Stomach smooth muscle (tissue), 2 donors: ENCODE measurements around the gene SPRYD3.

ENCODE experiments used
- H3K27ac ChIP-seq: one replicate; pipeline ENCODE4 v1.7.0; 2013; ENCODE audit warnings: mild to moderate bottlenecking, low read length, inconsistent platforms
- H3K27me3 ChIP-seq, 2 donors: one replicate each; pipeline ENCODE4 v1.7.0; 2013; ENCODE audit warnings: low read length in 2 of 2; ENCODE audit not compliant: insufficient read depth in 2 of 2, control insufficient read depth in 1 of 2
- H3K36me3 ChIP-seq, 2 donors: one replicate each; pipeline ENCODE4 v1.7.0; 2013; ENCODE audit warnings: low read length in 2 of 2; ENCODE audit not compliant: control insufficient read depth in 2 of 2, insufficient read depth in 2 of 2
- H3K4me1 ChIP-seq: one replicate; pipeline ENCODE4 v1.7.0; 2013; ENCODE audit warnings: low read length; ENCODE audit not compliant: control insufficient read depth, insufficient read depth
- H3K4me3 ChIP-seq, 2 donors: one replicate each; pipeline ENCODE4 v1.7.0; 2013; ENCODE audit warnings: low read length in 2 of 2
- H3K9ac ChIP-seq, 2 donors: one replicate each; pipeline ENCODE4 v1.7.0; 2013; ENCODE audit warnings: low read length in 2 of 2, mild to moderate bottlenecking in 1 of 2
- H3K9me3 ChIP-seq, 2 donors: one replicate each; pipeline ENCODE4 v1.7.0; 2013; ENCODE audit warnings: low read length in 2 of 2; ENCODE audit not compliant: control insufficient read depth in 2 of 2
- donor health status: healthy.
- donor health status: Pancreatic carcinoma.

The SPRYD3 gene

DNA sequence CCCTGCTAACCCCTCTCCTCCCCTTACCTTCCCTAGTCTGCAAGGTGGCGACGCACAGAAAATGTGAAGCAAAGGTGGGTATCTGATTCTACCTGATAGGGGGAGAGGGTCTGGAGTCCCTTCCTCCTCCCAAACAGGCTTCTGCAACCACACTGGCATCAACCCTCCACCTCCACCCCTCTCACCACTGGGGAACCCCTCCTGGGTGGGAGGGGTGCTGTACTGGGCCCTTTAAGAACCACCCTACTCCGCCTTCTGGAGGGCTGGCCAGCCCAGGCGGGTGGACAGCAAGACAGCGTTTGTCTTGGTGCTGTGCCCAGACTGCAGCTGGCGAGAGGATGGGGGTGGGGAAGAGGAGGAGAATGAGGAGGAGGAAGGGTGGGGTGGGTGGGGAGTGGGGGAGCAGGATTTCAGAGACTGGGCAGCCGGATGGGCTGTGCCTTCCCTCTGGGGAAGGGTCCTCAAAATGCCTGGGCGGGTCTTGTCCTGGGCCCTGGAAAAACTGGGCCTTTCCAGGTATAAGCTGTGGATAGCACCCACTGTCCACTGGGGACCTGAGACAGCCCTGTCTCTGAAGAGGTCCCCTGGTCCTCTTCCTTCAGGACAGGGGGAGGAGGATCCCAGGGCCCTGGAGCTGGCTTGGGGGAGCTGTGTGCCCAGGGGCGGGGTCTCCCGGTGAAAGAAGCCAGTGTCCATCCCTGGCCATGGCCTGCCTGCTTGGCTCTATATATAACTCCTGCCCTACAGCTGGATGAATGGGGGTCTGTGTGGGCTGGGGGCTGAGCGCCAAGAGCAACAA, 26.6 kb downstream of the SPRYD3 start:
- H3K4me3 ChIP-seq = peak overlapping the region; percentile 50 to 73

DNA sequence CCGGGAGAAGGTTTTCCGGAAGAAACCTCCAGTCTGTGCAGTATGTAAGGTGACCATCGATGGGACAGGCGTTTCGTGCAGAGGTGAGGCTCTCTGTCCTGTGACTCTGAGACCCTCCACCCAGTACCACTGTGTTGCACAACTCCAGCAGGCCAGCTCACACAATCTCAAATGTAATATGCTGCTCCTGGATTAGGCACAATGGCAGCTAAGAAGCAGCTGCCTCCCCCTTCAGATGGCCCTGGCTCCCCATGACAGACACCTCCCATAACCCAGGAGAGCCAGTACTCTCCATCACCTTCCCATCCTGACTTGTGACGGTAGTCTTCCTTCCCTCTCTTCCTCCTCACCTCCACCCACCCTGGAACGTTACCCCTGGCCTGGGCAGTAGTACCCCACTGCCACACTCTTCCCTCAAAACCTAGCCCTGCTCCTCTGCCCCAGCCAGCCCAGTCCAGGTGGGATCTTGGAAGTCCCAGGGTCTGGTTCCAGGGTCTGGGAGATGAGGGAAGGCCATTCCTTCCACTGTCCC, 27.2 kb downstream of the SPRYD3 start:
- H3K27ac ChIP-seq = peak overlapping the region; percentile 98
- H3K27me3 ChIP-seq = no peaks in the 10 kb centered on the region
- peaks cover 6% of the 10 kb centered on the region in 2 donors for H3K36me3 ChIP-seq
- H3K9me3 ChIP-seq = no peaks in the 10 kb centered on the region
- peak overlapping the region; percentile 50 to 73 for H3K4me3 ChIP-seq
- peaks cover 75% of the 10 kb centered on the region for H3K4me1 ChIP-seq
- peak overlapping the region; percentile 26 to 76 for H3K9ac ChIP-seq

More for the DNA sequence above, 26.6 kb downstream of the SPRYD3 start:
- H3K4me1 ChIP-seq = peaks cover 75% of the 10 kb centered on the region
- H3K9me3 ChIP-seq = no peaks in the 10 kb centered on the region
- H3K27ac ChIP-seq = peak overlapping the region; percentile 98
- H3K9ac ChIP-seq = peak overlapping the region; percentile 70 to 76
- H3K27me3 ChIP-seq = no peaks in the 10 kb centered on the region
- H3K36me3 ChIP-seq = peaks cover 6 to 13% of the 10 kb centered on the region in 2 donors

DNA sequence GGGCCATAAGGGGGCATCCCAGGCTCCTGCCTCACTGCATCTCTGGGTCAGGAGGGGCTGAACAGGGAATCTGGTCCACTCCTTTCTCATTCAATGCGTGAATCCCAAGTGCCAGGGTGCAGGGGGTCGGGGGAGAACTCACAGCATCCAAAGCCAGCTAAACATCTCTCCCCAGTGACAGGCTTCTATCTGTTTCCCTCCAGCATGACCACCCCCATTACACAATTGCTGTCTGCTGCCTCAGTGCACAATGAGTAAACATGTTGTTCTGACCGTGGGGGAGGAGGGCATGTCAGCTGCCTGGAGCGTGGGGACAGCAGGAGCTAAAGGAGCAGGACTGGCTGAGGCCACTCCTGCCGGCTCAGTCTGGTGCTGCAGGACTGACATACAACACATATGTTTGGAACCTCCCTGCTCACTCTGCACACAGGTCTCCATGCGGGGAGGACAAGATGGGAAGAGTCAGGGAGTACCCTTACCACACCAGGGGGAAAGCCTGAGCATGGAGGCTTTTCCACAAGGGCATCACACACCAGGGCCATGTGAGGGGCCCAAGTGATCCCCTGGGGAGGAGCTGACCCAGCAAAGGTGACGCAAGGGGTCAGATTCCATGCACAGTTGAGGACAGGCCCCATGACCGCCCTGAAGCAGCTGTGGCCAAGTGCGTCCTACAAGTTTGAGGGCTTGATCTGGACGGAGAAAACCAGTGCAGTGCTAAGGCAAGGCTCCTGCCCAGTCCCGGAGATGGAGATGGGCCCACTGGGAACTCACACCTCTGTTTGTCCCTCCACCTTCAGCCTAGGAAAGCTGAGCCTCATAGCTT, 27.9 kb downstream of the SPRYD3 start:
- Histone ChIP-seq H3K4me3 (peak overlapping the region; percentile 50 to 73), H3K4me1 (peaks cover 78% of the 10 kb centered on the region), H3K9ac (peak overlapping the region; percentile 55 to 76)

DNA sequence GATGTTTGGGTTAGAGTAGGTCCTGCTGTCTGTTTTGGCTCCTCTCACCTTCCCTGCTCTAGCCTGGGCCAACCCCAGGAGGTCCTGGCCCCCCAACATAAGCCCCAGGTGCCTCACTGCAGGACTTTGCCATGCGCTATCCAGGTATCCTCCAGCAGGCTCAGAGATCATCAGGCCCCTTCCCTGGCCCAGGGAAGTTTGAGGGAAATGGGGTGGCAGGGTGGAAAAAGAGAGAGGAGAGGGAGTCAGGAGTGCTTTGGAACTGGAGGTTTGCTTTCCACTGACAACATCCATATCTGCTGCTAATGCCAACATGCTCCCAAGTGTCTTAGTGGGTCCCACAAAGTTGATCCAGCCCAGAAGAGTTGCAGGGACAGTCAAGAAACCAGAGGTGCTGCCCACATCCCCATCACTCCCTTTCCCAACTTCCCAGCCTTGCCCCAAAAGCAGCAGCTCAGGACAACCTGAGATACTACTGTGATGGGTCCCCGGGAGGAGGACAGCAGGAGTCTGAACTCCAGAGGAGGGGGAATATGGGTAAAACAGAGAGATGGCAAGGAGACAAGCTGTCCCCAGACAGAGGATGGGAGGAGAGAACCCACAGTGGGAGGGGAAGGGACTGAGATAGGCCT, 28.6 kb downstream of the SPRYD3 start:
- Histone ChIP-seq H3K9me3 (no peaks in the 10 kb centered on the region), H3K9ac (peak overlapping the region; percentile 55 to 76), H3K27ac (peak overlapping the region; percentile 98), H3K36me3 (peaks cover 0 to 3% of the 10 kb centered on the region in 2 donors), H3K4me3 (peak overlapping the region; percentile 50 to 73), H3K4me1 (peaks cover 85% of the 10 kb centered on the region), H3K27me3 (no peaks in the 10 kb centered on the region)

More for the DNA sequence above, 27.9 kb downstream of the SPRYD3 start:
- Histone ChIP-seq H3K36me3 (peaks cover 0 to 3% of the 10 kb centered on the region in 2 donors), H3K9me3 (no peaks in the 10 kb centered on the region), H3K27ac (peak overlapping the region; percentile 98), H3K27me3 (no peaks in the 10 kb centered on the region)

DNA sequence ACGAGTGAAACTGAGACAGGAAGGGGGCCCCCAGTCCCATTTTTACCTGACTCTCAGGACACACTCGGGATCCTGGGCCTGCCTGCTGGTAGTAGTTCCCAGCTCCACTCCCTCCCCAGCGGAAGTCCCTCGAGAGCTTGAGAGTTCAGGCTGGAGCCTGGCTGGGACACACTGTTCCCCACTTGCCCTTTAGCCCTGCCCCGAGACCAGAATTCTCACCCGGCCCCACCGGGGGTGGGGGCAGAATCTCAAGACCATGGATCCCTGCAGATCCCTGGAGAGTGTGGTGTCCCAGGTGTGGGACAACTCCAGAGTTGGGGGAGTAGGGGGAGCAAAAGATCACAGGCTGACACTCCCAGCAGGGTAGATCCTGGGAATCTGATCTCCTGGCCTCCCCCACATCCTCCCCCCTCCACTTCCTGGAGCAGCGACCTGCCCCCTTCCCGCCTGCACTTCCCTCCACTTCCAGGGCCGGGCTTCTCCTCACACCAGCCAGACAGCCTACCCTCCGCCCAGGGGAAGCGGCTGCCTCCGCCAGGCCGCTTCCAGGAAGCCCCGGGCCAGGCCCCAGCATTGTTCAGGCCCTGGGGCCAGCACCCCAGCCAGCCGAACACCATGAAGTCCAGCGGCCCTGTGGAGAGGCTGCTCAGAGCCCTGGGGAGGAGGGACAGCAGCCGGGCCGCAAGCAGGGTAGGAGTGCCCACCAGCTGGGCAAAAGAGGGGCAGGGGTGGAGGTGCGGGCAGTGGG, 29.4 kb downstream of the SPRYD3 start, which contains the start of gene TNS2:
Gene TNS2 (plus strand): TSS at position 495 of the 748 bp plus-strand sequence. CDS start 121 bp downstream, at position 616.
- Histone ChIP-seq H3K27me3 (no peaks in the 10 kb centered on the region), H3K4me3 (peak within 1 kb of the TSS; percentile 50 to 73), H3K9me3 (no peaks in the 10 kb centered on the region), H3K9ac (peak within 1 kb of the TSS; percentile 55 to 76), H3K36me3 (peaks cover 0 to 2% of the 10 kb centered on the region in 2 donors), H3K4me1 (peaks cover 85% of the 10 kb centered on the region), H3K27ac (peak within 1 kb of the TSS; percentile 98)

DNA sequence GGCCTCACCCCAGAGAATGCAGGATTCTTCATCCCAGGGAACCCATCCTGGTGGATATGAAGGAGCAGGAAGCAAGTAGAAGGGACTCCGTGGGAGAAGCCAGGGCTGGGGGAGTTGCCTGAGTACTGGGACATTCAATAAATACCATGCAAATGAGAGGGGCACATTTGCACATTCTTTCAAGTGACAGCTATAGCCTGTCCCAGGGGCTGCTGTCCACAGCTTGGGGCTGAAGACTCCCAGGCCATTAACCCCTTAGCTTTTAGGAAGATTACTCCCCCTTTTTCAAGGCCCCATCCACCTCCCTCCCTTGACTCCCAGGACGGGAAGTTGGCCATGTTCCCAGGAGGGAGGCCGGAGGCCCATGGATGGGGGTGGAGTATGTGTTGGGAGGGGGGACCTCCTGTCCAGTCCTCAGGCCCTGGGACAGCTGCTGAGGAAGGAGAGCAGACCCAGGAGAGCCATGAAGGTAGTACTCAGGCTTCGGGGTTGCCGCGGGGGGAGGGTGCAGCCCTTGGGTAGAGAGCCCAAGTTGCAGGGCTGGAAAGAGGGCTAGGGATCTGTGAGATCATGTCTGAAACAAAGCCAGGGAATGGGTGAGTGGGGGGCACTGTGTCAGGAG, 30.3 kb downstream of the SPRYD3 start:
- Histone ChIP-seq H3K27me3 (no peaks in the 10 kb centered on the region), H3K4me1 (peaks cover 89% of the 10 kb centered on the region), H3K9me3 (no peaks in the 10 kb centered on the region), H3K9ac (peak overlapping the region; percentile 55 to 76), H3K27ac (peak overlapping the region; percentile 98), H3K36me3 (peaks cover 0 to 2% of the 10 kb centered on the region in 2 donors), H3K4me3 (peak overlapping the region; percentile 50 to 73)

DNA sequence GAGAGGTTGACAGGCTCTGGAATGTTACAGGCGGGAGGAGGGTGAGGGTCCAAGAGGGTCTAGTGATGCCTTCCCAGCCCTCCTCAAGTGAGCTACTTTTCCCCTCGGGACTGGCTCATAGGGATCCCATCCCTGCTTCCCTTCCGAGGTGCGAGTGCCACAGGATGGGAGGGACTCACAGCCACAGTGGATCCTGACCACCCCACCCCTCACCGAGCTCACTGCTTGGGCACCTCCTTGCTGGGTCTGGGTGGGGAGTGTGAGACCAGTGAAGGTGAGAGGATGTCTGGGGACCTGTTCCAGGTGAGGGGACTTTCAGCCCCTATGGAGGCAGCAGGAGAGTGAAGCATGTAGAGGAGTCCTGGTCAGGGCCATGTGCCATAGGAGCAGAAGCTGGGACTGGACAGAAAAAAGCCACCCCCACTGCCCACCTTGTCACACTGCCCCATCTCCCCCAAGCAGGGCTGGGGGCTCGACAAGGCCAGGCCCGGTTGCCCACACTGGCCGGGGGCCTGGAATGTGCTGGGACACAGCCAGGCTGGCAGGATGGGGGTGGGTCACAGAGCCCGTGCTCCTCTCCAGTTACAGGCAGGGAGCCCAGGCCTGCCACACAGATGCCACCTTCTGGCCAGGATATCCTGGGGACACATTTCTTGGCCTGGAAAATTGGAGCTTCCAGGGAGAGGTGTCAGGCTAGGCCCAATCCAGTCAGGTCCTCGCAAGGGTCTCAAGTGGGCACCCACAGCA, 31.0 kb downstream of the SPRYD3 start:
- Histone ChIP-seq H3K36me3 (peaks cover 0 to 2% of the 10 kb centered on the region in 2 donors), H3K27me3 (no peaks in the 10 kb centered on the region), H3K27ac (peak overlapping the region; percentile 98), H3K4me1 (peaks cover 86% of the 10 kb centered on the region), H3K9ac (peak overlapping the region; percentile 55 to 84), H3K9me3 (no peaks in the 10 kb centered on the region), H3K4me3 (peak overlapping the region; percentile 50 to 73)

DNA sequence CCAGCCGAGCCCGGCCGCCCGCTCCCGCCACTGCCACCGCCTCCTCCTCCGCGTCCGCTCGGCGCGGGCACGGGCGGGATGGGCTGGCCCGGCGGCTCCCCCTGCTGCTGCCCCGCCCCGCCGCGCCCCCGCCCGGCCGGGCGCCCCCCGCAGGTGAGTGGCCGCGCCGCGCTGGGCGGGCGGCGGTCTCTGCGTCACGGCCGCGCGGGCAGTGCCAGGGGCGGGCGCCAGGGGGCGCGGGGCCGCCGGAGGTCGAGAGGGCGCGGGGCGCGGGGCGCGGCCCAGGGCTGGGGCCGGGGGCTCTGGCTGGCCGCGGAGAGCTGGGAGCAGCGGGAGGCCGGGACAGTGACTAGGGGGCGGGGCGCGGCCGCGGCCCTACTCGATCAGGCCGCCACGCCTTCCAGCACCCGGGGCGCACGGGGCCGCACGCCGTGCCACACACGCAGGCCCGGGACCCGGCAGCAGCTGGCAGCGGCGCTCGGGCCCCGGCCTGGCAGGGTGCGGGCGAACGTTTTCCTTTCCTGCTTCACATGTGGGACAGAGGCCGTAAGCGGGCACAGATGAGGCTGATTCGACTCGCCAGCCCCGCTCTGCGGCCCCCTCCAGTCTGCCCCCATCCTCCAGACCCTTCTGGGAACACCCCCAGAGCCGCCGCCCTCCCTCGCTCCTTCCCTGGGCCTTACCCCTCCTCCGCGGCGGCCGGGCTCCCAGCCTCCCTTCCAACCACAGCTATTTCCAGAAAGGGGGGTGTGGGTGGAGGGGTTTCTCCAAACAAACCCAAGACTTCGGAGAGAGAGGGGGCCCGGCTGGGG, 31.8 kb downstream of the SPRYD3 start:
- Histone ChIP-seq H3K36me3 (peaks cover 5 to 6% of the 10 kb centered on the region in 2 donors), H3K9ac (peak overlapping the region; percentile 55 to 84), H3K4me3 (peak overlapping the region; percentile 50 to 73), H3K27me3 (no peaks in the 10 kb centered on the region), H3K4me1 (peaks cover 80% of the 10 kb centered on the region), H3K9me3 (no peaks in the 10 kb centered on the region), H3K27ac (peak overlapping the region; percentile 98)
